Neural cell (in vitro differentiated cells): ENCODE data around the gene LCNL1. TPM values are rescaled to one million over a fixed set of nuclear protein-coding genes. Genes with fewer than 3 reads are reported as not detected.

Source experiments
- H2AFZ ChIP-seq: fragments of 200-600, 300-800 bp; sonication (generic), shearing (Covaris generic); 2 replicates; pipeline ENCODE4 v1.6.0; 2014; ENCODE audit warnings: low read depth, mild to moderate bottlenecking, antibody characterized with exemption, low read length, moderate library complexity
- H3F3A ChIP-seq: fragments of 200-600 bp; shearing (Covaris generic); 2 replicates; pipeline ENCODE4 v1.6.1; 2016; ENCODE audit warnings: mild to moderate bottlenecking, moderate library complexity, mixed read lengths, antibody characterized with exemption, low read length; ENCODE audit not compliant: insufficient read depth, poor library complexity, severe bottlenecking
- H3K27ac ChIP-seq: fragments of 200-600, 300-800 bp; sonication (generic), shearing (Covaris generic); 2 replicates; pipeline ENCODE4 v1.5.1; 2014; ENCODE audit warnings: mild to moderate bottlenecking, low read length, moderate library complexity
- H3K27me3 ChIP-seq: fragments of 300-800, 200-600 bp; sonication (generic), shearing (Covaris generic); 2 replicates; pipeline ENCODE4 v1.6.0; 2014; ENCODE audit warnings: mild to moderate bottlenecking, low read depth, low read length, moderate library complexity; ENCODE audit not compliant: insufficient read depth
- H3K36me3 ChIP-seq: fragments of 300-800, 200-600 bp; sonication (generic), shearing (Covaris generic); 2 replicates; pipeline ENCODE4 v1.5.1; 2014; ENCODE audit warnings: mild to moderate bottlenecking, antibody characterized with exemption, low read length, moderate library complexity; ENCODE audit not compliant: insufficient read depth
- H3K4me2 ChIP-seq: fragments of 300-800, 200-600 bp; sonication (generic), shearing (Covaris generic); 2 replicates; pipeline ENCODE4 v1.6.0; 2014; ENCODE audit warnings: mild to moderate bottlenecking, low read length
- H3K4me3 ChIP-seq: fragments of 300-800, 200-600 bp; sonication (generic), shearing (Covaris generic); 2 replicates; pipeline ENCODE4 v1.5.1; 2014; ENCODE audit warnings: mild to moderate bottlenecking, low read length, moderate library complexity
- H3K79me2 ChIP-seq: fragments of 200-600 bp; shearing (Covaris generic); replicated peaks from 2 replicates; pipeline ENCODE4 v1.6.0; 2014; ENCODE audit warnings: mild to moderate bottlenecking, low read length, moderate library complexity; ENCODE audit not compliant: insufficient read depth
- H3K9ac ChIP-seq: fragments of 300-800, 200-600 bp; sonication (generic), shearing (Covaris generic); 2 replicates; pipeline ENCODE4 v1.6.1; 2016; ENCODE audit warnings: mild to moderate bottlenecking, low read length, mixed read lengths
- H3K9me2 ChIP-seq: fragments of 200-600 bp; shearing (Covaris generic); 2 replicates; pipeline ENCODE4 v1.6.1; 2016; ENCODE audit warnings: mild to moderate bottlenecking, low read length, mixed read lengths; ENCODE audit not compliant: insufficient read depth
- H3K9me3 ChIP-seq: fragments of 200-600, 300-800 bp; sonication (generic), shearing (Covaris generic); 2 replicates; pipeline ENCODE4 v1.6.1; 2016; ENCODE audit warnings: mild to moderate bottlenecking, mixed run types, low read length, moderate library complexity, mixed read lengths
- H4K20me1 ChIP-seq: fragments of 200-600 bp; shearing (Covaris generic); 2 replicates; pipeline ENCODE4 v1.6.1; 2016; ENCODE audit warnings: mild to moderate bottlenecking, mixed run types; ENCODE audit not compliant: insufficient read depth
- EP300 ChIP-seq: fragments of 450-650 bp; conservative IDR thresholded peaks from 2 replicates; pipeline ENCODE4 v1.6.1; 2014; ENCODE audit warnings: antibody characterized with exemption, mild to moderate bottlenecking, moderate library complexity; ENCODE audit not compliant: poor library complexity, severe bottlenecking
- EZH2 ChIP-seq: fragments of 200-600, 300-800 bp; shearing (Covaris generic), sonication (generic); IDR thresholded peaks from 2 replicates; pipeline ENCODE4 v1.6.1; 2014; ENCODE audit warnings: antibody characterized with exemption, low read length, borderline replicate concordance, mild to moderate bottlenecking; ENCODE audit not compliant: insufficient read depth, poor library complexity, severe bottlenecking
- MXI1 ChIP-seq: fragments of 450-650 bp; conservative IDR thresholded peaks from 2 replicates; pipeline ENCODE4 v1.6.1; 2014; ENCODE audit warnings: antibody characterized with exemption, mild to moderate bottlenecking; ENCODE audit not compliant: poor library complexity, severe bottlenecking
- POLR2AphosphoS5 ChIP-seq: IDR thresholded peaks from 2 replicates; pipeline ENCODE4 v1.6.1; 2012
- RAD21 ChIP-seq: fragments of 450-650 bp; conservative IDR thresholded peaks from 2 replicates; pipeline ENCODE4 v1.6.1; 2014; ENCODE audit warnings: antibody characterized with exemption, mild to moderate bottlenecking, moderate library complexity
- REST ChIP-seq: IDR thresholded peaks from 2 replicates; pipeline ENCODE4 v1.6.1; 2012; ENCODE audit warnings: borderline replicate concordance
- SMC3 ChIP-seq: fragments of 450-650 bp; conservative IDR thresholded peaks from 2 replicates; pipeline ENCODE4 v1.6.1; 2014; ENCODE audit warnings: antibody characterized with exemption, mild to moderate bottlenecking, moderate library complexity; ENCODE audit not compliant: poor library complexity
- TAF1 ChIP-seq: IDR thresholded peaks from 2 replicates; pipeline ENCODE4 v1.6.1; 2012; ENCODE audit warnings: low read depth
- polyA plus RNA-seq: library from polyadenylated mRNA; depleted of rRNA; stranded (reverse); fragments of >200 nt; gene quantifications from 2 replicates; pipeline ENCODE4 v1.2.3, GENCODE V29; 2014
- TF ChIP-seq, protein P1 (sequence below): fragments of 450-650 bp; IDR thresholded peaks from 2 replicates; pipeline ENCODE4 v1.5.1; 2014; ENCODE audit warnings: antibody characterized with exemption, mild to moderate bottlenecking, moderate library complexity; ENCODE audit not compliant: poor library complexity, severe bottlenecking

Gene LCNL1
- polyA plus RNA-seq, 1 donor from 2014 or later, result not detected

GRCh38 chr9:136951541-136952320 is 31.1 kb upstream of the LCNL1 start, which contains the start of gene LCN12:
LCN12 (plus strand) TSS chr9:136952273; CDS start chr9:136952328, 55 bp downstream.
- Histone ChIP-seq H3K79me2 (no peaks in the 10 kb centered on the region), H3F3A (no peaks in the 10 kb centered on the region), H3K27me3 (no peaks in the 10 kb centered on the region), H3K9ac (no peak within 1 kb of the TSS), H3K36me3 (no peaks in the 10 kb centered on the region), H4K20me1 (no peaks in the 10 kb centered on the region), H2AFZ (no peak within 1 kb of the TSS), H3K9me3 (no peaks in the 10 kb centered on the region), H3K4me3 (no peak within 1 kb of the TSS), H3K27ac (no peak within 1 kb of the TSS), H3K4me2 (no peak within 1 kb of the TSS), H3K9me2 (no peaks in the 10 kb centered on the region)
- no peak for TF ChIP-seq TAF1
- no peak for TF ChIP-seq REST
- TF ChIP-seq EZH2, result no peak
- TF ChIP-seq EP300, result no peak
- TF ChIP-seq RAD21, result no peak
- TF ChIP-seq MXI1, result no peak
- no peak for TF ChIP-seq SMC3
- TF ChIP-seq, protein P1, sequence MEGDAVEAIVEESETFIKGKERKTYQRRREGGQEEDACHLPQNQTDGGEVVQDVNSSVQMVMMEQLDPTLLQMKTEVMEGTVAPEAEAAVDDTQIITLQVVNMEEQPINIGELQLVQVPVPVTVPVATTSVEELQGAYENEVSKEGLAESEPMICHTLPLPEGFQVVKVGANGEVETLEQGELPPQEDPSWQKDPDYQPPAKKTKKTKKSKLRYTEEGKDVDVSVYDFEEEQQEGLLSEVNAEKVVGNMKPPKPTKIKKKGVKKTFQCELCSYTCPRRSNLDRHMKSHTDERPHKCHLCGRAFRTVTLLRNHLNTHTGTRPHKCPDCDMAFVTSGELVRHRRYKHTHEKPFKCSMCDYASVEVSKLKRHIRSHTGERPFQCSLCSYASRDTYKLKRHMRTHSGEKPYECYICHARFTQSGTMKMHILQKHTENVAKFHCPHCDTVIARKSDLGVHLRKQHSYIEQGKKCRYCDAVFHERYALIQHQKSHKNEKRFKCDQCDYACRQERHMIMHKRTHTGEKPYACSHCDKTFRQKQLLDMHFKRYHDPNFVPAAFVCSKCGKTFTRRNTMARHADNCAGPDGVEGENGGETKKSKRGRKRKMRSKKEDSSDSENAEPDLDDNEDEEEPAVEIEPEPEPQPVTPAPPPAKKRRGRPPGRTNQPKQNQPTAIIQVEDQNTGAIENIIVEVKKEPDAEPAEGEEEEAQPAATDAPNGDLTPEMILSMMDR, result no peak
- no peak for TF ChIP-seq POLR2AphosphoS5

DNA sequence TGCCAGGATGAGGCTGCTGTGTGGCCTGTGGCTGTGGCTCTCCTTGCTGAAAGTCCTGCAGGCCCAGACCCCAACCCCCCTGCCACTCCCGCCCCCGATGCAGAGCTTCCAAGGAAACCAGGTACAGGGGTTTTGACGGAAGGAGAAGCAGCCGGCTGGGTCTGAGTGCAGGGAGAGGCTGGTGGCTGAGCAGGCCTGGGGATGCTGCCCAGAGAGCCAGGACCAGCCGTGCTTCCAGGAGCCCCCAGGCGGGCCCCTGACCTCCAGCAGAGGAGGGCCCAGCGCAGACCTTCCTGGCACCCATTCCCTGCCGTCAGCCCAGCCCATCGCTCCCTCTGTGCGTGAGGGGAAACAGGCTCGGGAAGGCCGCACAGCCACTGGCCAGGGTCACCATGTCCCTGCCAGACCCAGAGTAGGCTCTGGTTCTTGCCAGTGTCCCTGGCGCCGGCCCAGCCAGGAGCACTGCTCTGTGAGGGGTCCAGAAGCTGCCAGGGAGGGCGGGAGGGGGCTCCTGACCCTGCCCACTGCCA is 30.4 kb upstream of the LCNL1 start:
- Histone ChIP-seq H3K79me2 (no peaks in the 10 kb centered on the region), H2AFZ (no peak overlapping the region), H3K27me3 (no peaks in the 10 kb centered on the region), H3K4me3 (no peak overlapping the region), H3K9me2 (no peaks in the 10 kb centered on the region), H3K9ac (no peak overlapping the region), H4K20me1 (no peaks in the 10 kb centered on the region), H3K36me3 (no peaks in the 10 kb centered on the region), H3K27ac (no peak overlapping the region), H3K9me3 (no peaks in the 10 kb centered on the region), H3K4me2 (no peak overlapping the region), H3F3A (no peaks in the 10 kb centered on the region)
- no peak for TF ChIP-seq POLR2AphosphoS5
- TF ChIP-seq MXI1, result no peak
- no peak for TF ChIP-seq TAF1
- TF ChIP-seq EZH2, result no peak
- no peak for TF ChIP-seq RAD21
- no peak for TF ChIP-seq EP300
- TF ChIP-seq, protein P1, result no peak
- no peak for TF ChIP-seq SMC3
- TF ChIP-seq REST, result no peak
